ENCODE measurements around the gene AP4E1.
"Not testable (repeated sequence)": the region's sequence is repeated elsewhere in the genome, so short reads cannot be mapped to it uniquely, and the experiment has no call there.

The AP4E1 gene

DNA sequence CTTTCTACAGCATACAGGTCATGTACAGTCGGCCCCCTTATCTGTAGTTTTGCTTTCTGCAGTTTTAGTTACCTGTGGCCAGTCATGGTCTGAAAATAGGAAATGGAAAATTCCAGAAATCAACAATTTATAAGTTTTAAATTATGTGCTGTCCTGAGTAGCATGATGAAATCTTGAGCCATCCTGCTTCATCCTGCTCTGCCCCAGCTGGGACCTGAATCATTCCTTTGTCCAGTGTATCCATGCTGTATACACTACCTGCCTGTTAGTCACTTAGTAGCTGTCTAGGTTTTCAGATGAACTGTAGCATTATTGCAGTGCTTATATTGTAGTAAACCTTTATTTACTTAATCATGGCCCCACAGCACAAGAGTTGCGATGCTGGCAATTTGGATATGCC is 44.8 kb downstream of the AP4E1 start:
- no peak for DNase-seq

DNA sequence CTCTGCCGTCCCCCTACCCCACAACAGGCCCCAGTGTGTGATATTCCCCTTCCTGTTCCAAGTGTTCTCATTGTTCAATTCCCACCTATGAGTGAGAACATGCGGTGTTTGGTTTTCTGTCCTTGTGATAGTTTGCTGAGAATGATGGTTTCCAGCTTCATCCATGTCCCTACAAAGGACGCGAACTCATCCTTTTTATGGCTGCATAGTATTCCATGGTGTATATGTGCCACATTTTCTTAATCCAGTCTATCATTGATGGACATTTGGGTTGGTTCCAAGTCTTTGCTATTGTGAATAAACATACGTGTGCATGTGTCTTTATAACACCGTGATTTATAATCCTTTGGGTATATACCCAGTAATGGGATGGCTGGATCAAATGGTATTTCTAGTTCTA is 46.4 kb downstream of the AP4E1 start:
- not testable (repeated sequence) for DNase-seq

DNA sequence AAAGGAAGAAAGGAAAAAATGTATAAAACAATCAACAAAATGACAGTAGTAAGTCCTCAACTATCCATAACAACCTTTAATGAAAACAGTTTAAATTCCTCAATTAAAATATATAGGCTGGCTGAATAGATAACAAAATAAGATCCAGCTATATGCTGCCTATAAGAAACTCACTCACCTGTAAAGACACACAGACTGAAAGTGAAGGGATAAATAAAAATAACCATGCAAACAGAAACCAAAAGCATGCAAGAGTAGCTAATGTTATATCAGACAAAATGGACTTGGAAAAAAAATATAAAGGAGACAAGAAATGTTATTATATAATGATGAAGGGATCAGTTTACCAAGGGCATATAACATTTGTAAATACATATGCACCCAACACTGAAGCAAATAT is 51.2 kb downstream of the AP4E1 start:
- DNase-seq = no peak

DNA sequence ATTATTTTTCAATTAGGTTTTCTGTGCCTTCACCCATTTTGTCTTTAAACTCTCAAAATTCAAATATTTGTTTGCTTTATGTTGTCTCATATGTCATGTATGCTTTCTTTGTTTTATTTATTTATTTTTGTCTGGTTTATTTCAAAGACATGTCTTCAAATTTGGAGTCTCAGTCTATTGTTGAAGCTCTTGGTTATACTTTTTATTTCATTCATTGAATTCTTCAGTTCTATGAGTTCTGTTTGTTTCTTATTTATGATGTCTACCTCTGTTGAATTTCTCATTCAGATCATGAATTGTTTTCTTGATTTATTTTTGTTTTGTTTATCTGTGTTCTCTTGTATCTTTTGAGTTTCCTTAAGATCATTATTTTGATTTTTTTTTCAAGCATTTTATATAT is 55.6 kb downstream of the AP4E1 start:
- no peak for DNase-seq

DNA sequence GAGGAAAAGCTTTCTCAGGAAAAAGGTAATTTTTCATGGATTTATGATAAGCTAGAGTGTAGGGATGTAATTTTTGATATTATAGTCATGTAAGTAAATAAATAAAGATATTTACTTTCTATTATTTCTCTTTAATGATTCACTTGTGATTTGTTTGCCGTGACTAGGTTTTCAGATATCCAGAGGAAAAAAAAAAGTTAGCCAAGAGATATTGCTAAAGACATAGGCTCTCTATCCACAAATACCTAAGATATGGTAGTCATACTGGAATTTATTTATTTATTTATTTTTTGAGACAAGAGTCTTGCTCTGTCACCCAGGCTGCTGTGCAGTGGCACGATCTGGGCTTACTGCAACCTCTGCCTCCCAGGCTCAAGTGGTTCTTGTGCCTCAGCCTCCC is 59.9 kb downstream of the AP4E1 start:
- no peak for DNase-seq

DNA sequence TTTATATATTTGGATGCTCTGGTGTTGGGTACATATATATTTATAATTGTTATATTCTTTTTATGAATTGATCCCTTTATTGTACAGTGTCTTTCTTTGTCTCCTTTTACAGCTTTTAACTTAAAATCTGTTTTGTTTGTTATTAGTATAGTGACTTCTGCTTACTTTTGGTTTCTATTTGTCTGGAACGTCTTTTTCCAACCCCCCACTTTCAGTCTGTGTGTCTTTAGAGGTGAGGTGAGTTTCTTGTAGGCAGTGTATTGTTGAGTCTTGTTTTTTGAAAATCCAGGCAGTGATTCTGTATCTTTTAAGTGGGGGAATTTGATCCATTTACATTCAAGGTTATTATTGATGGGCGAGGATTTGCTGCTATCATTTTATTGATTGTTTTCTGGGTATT is 62.0 kb downstream of the AP4E1 start:
- DNase-seq = no peak

DNA sequence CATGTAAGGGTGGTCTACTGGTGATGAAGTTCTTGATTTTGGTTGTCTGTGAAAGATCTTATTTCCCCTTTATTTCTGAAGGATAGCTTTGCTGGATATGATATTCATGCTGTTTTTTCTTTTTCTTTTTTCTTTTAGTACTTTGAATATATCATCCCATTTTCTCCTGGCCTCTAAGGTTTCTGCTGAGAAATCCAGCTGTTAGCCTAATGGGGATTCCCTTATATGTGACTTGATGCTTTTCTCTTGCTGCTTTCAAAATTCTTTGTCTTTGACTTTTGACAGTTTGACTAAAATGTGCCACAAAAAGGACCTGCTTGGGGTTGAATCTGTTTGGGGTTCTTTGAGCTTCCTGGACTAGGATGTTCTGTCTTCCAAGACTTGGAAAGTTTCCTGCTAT is 62.6 kb downstream of the AP4E1 start:
- no peak for DNase-seq

DNA sequence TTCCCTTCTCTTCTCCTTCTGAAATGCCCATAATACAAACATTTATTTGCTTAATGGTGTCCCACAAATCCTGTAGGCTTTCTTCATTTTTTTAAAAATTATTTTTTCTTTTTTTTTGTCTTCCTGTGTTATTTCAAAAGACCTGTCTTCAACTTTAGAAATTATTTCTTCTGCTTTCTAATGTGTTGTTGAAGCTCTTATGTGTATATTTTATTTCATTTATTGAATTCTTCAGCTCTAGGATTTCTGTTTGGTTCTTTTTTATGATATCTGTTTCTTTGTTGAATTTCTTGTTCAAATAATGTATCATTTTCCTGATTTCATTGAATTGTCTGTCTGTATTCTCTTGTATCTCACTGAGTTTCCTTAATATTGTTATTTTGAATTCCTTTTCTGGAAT is 63.1 kb downstream of the AP4E1 start:
- no peak for DNase-seq

DNA sequence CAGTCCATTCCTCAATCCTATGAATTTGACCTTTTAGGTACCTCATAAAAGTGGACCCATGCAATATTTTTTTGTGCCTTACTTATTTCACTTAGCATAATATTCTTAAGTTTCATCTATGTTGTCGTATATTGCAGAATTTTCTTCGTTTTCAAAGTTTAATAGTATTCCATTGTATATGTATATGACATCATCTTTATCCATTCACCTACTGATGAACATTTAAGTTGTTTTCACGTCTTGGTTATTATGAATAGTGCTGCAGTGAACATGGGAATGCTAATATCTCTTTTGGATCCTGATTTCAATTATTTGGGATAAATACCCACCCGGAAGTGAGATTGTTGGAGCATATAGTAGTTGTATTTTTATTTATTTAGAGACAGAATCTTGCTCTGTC is 65.1 kb downstream of the AP4E1 start:
- no peak for DNase-seq

DNA sequence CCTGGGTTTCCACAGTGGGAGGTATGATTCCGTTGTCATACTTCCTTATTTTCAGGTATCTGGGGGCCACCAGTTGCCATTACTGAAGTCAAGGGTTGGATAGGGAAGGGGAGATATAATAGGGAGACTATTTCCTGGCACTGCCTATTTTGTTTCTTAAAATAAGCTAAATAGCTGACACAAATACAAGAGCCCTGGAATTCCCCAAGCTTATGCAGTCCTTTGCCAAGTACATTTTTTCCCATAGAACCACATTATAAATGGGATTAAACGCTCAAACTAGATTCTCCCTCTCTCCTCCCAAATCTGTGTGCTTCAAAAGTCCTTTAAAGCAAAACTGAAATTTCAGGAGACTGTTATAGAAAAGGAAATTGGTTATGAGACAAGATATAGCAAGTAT is 68.7 kb downstream of the AP4E1 start:
- DNase-seq = no peak

DNA sequence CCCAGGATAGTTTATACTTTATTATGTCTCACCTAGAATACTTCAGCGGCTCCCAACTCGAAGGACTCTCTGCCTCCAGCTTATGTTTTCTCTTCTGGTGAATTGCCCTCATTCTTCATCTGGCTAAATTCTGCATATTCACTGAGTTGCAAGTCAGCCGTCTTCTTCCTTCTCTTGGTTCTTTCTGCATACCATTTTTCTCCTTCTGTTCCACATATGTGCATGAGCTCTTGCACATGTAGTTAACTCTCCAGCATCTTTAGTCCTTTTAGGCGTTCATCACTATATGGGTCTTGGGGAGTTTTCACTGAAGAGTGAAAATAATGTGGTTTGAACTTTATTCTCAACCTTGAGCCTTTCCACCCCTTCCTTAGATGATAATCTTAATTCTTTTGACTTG is 70.1 kb downstream of the AP4E1 start:
- no peak for DNase-seq

DNA sequence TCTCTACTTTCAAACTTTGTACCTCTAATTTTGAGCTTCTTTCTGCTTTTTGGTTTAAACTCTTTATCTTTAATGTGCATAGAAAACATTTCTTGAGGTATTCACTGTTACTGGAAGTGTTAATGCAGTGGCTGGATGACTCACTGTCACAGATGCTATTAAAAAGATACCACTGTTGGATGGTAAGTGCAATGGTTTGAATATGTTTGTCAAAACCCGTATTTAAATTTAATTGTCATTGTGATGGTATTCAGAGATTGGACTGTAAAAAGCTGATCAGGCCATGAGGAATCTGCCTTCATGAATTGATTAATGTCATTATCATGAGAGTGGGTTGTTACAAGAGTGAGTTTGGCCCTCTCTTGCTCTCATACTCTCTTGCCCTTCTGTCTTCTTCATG is 70.6 kb downstream of the AP4E1 start:
- no peak for DNase-seq

DNA sequence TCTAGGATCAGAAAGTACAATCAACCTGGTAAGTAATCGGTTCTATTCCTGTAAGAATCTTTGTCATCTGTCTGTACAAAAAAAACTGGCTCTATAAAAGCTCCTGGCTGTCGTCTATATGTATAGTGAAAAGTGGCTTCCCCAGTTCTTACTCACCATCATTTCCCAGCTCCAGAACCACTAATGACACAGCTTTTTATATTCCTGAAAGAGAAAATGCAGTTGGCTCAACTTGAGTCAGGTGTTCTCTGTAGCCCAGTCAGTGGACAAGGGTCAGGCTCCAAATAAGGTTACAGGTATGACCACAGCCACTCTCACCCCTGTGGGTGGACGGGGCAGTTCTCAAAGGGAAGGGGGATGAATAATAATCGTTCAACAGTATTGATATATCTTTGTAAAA is 85.1 kb downstream of the AP4E1 start:
- no peak for DNase-seq

DNA sequence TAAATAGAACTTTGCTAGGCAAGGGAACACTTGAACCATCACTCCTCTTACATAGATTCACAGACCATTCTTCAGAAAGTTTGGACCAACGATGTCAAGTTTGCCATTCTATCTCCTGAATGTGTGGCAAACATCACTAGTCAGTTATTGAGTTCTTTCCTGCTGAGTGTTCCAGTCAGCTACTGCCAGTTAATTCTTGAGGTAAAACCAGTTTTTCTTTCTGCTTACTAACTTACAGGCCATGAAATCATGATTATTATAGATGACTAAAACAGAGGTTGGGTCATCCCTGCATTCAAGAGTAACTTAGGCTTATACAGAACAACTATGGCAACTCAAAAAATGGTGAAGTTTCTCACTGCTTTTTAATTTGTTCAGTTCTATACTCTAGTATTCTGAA is 88.2 kb downstream of the AP4E1 start:
- DNase-seq = no peak

DNA sequence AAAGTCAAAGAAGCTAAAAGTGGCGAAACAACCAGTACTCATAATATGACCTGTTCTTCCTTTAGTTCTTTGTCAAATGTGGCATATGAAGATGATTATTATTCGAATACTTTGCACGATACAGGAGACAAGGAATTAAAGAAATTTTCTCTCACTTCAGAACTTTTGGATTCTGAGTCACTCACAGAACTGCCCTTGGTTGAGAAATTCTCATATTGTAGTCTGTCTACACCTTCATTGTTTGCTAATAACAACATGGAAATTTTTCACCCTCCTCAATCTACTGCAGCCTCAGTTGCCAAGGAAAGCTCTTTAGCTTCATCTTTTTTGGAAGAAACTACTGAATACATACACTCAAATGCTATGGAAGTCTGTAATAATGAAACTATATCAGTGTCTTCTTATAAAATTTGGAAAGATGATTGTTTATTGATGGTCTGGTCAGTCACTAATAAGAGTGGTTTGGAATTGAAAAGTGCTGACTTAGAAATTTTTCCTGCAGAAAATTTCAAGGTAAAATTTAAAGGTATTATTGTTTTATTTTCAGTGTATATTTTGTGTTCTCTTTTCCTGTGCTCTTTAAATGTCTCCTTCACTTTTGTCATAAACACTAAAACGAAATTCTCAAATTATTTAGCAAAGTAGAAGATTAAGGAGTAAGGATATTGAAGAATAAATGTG is 89.0 kb downstream of the AP4E1 start:
- no peak for DNase-seq

DNA sequence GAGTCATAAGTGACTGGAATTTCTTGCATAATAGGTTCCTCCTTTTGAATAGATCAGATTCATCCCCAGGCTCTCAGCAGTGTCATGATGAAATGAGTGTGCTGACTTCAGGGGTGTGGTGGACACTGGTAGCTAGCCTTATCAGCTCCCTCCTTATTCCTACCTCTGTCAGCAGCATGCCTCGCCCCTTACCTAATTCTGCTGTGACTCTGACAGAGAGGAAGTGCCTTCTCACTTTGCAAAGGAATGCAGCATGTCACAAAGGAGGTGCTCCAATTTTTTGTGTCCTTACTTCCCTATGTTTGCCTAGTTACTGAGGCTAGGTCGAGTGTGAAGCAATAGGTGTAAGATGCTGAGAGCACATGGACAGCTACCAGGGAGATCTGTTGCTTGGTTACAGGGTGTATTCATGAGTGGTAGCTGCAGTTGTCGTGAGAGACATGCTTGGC is 95.6 kb downstream of the AP4E1 start:
- DNase-seq = no peak

DNA sequence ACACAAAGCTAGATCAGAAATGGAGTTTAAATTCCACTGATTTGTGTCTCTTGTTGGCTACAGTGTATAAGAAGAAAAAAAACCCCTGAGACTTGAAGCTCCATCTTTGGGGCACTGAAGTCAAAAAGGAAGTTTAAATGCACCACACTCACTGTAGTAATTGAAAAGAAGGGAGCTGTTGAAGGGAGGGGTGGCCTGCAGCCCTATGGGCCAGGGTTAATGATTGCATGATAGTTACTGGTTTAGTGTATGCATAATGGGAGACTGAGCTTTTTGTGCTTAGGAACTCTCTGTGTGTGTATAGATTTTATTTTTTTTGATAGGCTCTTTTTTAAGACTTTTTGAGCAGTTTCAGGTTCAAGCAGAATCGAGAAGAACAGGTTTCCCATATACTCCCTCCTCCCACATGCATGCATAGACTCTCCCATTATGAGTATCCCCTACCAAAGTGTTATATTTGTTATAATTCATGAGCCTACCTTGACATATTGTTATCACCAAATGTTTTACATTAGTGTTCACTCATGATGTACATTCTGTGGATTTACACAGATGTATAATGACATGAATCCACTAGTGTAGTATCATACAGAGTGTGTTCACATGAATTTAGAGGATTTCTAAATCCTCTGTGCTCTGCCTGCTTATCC is 98.0 kb downstream of the AP4E1 start:
- no peak for DNase-seq

DNA sequence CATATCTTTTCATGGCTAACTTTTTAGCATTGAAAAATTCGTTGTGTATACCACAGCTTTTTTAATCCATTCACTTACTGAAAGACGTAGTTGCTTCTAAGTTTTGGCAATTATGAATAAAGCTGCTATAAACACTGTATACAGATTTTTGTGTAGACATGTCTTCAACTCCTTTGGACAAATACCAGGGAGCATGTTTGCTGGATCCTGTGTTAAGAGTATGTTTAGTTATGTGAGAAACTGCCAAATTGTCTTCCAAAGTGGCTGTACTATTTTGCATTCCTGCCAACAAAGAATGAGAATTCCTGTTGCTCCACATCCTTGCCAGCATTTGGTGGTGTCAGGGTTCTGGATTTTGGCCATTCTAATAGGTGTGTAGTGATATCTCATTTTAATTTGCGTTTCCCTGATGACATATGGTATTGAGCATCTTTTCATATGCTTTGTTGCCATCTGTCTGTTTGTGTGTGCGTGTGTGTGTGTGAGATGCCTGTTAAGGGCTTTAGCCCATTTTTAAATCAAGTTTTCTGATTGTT is 98.7 kb downstream of the AP4E1 start:
- DNase-seq = no peak

DNA sequence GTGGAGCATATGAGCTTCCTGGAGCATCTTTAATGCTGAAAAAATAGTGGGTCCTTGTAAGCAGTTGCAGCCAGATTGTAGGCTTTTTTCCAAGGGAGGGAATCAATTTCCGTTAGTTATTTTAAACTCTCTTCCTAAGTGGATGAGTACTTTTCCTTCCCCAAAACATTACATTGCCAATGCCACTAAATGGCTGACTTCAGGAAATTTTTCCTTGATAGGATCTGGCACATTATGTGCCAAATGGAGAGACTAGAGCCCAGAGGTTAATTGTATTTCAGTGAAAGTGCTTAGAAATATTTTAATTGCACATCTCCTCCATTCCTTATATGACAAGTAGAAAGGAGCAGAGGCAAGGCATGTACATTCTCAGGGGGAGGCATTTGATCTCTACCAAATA is 102.7 kb downstream of the AP4E1 start:
- DNase-seq = no peak

DNA sequence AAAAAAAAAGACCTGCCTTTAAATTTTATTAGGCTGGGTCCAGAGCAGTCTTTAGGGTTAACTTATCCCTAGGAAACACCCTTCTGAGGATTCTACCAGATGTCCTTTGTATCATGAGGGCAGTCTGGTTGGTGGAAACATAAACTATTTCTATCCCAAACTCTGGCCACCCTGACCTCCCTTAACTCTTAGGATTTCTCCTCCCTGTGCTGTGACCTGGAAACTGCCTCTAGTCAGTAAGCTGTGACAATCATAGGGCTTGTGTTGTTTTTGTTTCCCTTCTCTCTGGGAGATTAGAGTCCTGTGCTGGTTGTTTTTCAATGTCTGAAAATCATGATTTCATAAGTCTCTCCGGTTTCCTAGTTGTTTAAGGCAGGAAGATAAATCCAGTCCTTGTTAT is 108.1 kb downstream of the AP4E1 start:
- DNase-seq = no peak

DNA sequence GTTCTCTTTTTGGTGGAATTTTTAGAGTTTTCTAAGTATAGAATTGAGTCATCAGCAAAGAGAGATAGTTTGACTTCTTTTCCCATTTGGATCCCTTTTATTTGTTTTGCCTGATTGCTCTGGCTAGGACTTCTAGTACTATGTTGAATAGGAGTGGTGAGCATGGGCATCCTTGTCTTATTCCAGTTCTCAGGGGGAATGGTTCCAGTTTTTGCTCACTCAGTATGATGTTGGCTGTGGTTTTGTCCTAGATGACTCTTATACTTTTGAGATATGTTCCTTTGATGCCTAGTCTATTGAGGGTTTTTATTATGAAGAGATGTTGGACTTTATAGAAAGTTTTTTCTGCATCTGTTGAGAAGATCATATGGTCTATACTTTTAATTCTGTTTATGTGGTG is 113.7 kb downstream of the AP4E1 start:
- no peak for DNase-seq

DNA sequence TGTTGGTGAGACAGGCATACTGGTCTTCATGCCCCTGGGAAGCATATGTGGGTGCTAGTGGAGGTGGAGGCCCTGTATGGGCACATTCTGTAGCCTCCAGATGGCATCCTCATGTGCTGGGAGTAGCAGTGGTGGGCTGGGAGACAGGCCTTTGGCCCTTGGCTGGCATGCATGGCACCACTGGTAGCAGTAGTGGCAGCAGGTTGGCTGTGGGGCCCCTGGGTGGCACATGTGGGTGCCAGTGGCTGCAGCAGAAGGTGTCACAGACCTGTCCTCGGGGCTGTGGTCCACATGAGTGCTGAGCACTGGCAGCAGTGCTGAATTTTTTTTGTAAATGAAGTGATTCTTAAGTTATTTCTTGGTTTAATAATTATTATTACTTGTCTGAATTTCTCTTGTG is 115.0 kb downstream of the AP4E1 start:
- no peak for DNase-seq

DNA sequence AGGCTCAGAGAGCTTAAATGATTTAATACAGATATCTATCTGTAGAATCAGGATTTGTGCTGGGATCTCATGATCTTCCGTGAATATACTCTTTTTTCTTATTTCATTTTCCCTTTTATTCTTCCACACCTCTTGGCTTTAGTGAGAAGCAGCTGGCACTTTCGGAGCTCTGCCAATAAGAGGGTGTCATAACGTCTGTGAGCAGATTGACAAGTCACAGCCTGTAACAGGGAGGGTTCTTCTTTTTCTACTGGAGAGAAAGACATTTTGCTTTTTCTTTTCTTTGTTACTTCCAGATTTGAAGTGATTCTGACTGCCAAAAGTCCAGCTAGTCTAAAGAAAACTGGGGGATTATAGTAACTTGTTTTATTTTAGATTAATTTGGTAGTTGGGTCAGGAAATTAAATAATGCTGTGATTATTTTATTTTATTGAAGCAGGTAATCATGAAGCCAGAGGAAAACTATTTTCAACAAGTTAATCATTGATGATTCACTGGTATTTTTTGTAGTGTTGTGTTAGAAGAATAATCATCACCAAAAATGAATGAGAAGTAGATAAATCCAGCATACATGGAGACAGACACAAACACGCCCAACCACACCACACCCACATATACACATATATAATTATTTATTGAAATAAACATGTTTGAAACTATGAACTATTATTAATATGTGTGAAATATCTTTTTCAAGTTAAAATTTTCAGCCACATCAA is 116.4 kb downstream of the AP4E1 start:
- DNase-seq = peak; percentile 40

DNA sequence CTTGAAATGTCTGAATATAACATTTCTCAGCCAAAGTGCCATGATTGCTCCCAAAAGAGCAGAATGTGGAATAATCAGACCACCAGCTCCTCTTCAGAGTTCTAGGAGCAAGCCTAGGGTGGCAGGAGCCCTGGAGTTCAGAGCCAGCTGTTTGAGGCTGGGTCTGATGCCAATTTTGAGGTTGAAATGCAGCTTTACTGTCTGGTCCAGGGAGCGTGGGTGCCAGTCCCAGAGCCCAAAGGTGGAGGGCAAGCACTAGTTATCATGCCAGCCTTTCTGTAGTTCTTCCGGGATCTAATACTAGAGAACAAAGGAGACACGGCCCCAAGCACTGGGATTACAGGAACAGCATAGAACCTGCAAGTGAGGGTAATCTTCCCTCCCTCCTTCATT is 117.0 kb downstream of the AP4E1 start:
- DNase-seq = no peak

Measured in femur (tissue), 1 donor.